ENCODE results near the gene RNF187. TPM values are rescaled to one million over a fixed set of nuclear protein-coding genes. Genes with fewer than 3 reads are reported as not detected.

RNF187 gene
- polyA plus RNA-seq, 1 donor (not counting 4 experiments of a cell fraction or from before 2014, with no cell fraction given): 65.8 TPM

DNA sequence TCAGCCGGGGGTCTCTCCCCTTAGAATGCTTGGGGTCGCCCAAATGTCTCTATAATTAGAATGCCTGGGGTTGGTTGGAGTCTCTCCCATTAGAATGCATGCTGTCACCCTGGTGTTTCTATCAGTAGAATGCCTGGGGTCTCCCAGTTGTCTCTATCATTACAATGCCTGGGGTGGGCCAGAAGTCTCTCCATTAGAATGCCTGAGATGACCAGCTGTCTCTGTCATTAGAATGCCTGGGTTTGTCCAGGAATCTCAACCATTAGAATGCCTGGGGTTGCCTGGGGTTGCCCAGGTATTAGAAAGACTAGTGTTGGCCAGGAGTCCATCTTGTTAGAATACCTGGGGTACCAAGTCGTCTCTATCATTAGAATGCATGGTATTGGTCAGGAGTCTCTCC is 51.6 kb downstream of the RNF187 start:
- Histone ChIP-seq H3K9me1 (ENCODE audit: control insufficient read depth, extremely low read depth, insufficient read depth, low read length) (no peaks in the 10 kb centered on the region), H3K9me3 (ENCODE audit: control insufficient read depth, low read depth, low read length) (no peaks in the 10 kb centered on the region), H2AFZ (ENCODE audit: control insufficient read depth, low read length) (no peak overlapping the region), H3K27ac (ENCODE audit: control insufficient read depth, insufficient read depth, low read length) (no peak overlapping the region), H3K27me3 (ENCODE audit: control insufficient read depth, extremely low read depth, insufficient read depth, low read length) (peaks cover 8% of the 10 kb centered on the region), H3K79me2 (ENCODE audit: control insufficient read depth, insufficient read depth, low read length) (no peaks in the 10 kb centered on the region), H4K20me1 (ENCODE audit: control insufficient read depth, extremely low read depth, insufficient read depth, low read length) (no peaks in the 10 kb centered on the region), H3K4me3 (ENCODE audit: control insufficient read depth in 2 of 3, extremely low read depth in 1 of 3, insufficient read depth in 2 of 3, low read depth in 1 of 3, low read length in 3 of 3) (no peak overlapping the region), H3K9ac (ENCODE audit: control insufficient read depth, extremely low read depth, insufficient read depth, low read length) (no peak overlapping the region), H3K4me1 (ENCODE audit: control insufficient read depth, extremely low read depth, insufficient read depth, low read length) (no peaks in the 10 kb centered on the region), H3K36me3 (ENCODE audit: control insufficient read depth in 2 of 2, extremely low read depth in 1 of 2, insufficient read depth in 2 of 2, low read length in 2 of 2) (no peaks in the 10 kb centered on the region), H3K4me2 (ENCODE audit: control insufficient read depth, extremely low read depth, insufficient read depth, low read depth, low read length) (no peak overlapping the region)
- dilution Hi-C loops (cut with MboI; ENCODE audit: extremely low pct_ligation_motif_present, low sequenced_read_pairs): no loop called here
- TF ChIP-seq EZH2 (IDR thresholded peaks at IDR 0.05; ENCODE audit: low read length): no peak
- TF ChIP-seq, protein P1, sequence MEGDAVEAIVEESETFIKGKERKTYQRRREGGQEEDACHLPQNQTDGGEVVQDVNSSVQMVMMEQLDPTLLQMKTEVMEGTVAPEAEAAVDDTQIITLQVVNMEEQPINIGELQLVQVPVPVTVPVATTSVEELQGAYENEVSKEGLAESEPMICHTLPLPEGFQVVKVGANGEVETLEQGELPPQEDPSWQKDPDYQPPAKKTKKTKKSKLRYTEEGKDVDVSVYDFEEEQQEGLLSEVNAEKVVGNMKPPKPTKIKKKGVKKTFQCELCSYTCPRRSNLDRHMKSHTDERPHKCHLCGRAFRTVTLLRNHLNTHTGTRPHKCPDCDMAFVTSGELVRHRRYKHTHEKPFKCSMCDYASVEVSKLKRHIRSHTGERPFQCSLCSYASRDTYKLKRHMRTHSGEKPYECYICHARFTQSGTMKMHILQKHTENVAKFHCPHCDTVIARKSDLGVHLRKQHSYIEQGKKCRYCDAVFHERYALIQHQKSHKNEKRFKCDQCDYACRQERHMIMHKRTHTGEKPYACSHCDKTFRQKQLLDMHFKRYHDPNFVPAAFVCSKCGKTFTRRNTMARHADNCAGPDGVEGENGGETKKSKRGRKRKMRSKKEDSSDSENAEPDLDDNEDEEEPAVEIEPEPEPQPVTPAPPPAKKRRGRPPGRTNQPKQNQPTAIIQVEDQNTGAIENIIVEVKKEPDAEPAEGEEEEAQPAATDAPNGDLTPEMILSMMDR (optimal IDR thresholded peaks at IDR 0.05 in 1 of 3, IDR thresholded peaks at IDR 0.05 in 1 of 3, conservative IDR thresholded peaks at IDR 0.05 in 1 of 3; ENCODE audit: extremely low read depth in 1 of 3, insufficient read depth in 2 of 3, low read length in 3 of 3): no peak
- DNase-seq (ENCODE audit: low read depth, low spot score) (no peak), FAIRE-seq (no peak)

DNA sequence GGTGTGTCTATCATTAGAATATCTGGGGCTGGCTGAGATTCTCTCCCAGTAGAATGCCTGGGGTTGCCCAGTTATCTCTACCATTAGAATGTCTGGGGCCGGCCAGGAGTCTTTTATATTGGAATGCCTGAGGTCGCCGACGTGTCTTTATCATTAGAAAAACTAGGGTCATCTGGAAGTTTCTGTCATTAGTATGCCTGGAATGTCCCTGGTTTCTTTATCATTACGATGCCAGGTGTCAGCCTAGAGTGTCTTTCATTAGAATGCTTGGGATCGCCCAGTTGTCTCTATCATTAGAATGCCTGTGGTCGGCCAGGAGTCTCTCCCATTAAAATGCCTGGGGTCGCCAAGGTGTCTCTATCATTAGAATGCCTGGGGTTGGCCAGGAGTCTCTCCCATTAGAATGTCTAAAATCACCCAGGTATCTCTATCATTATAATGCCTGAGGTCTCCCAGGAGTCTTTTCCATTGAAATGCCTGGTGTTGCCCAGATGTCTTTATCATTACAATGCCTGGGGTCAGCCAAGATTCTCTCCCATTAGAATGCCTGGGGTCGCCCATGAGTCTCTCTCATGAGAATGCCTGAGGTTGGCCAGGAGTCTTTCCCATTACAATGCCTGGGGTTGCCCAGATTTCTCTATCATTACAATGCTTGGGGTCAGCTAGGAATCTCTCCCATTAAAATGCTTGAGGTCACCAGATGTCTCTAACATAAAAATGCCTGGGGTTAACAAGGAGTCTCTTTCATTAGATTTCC is 53.2 kb downstream of the RNF187 start:
- no peaks in the 10 kb centered on the region for H3K9me3 ChIP-seq (ENCODE audit: control insufficient read depth, low read depth, low read length)
- FAIRE-seq: no peak

More for the DNA sequence above, 53.2 kb downstream of the RNF187 start:
- Histone ChIP-seq H3K4me3 (ENCODE audit: control insufficient read depth in 2 of 3, extremely low read depth in 1 of 3, insufficient read depth in 2 of 3, low read depth in 1 of 3, low read length in 3 of 3) (no peak overlapping the region), H4K20me1 (ENCODE audit: control insufficient read depth, extremely low read depth, insufficient read depth, low read length) (no peaks in the 10 kb centered on the region), H3K27ac (ENCODE audit: control insufficient read depth, insufficient read depth, low read length) (no peak overlapping the region), H3K4me1 (ENCODE audit: control insufficient read depth, extremely low read depth, insufficient read depth, low read length) (peaks cover 7% of the 10 kb centered on the region), H3K36me3 (ENCODE audit: control insufficient read depth in 2 of 2, extremely low read depth in 1 of 2, insufficient read depth in 2 of 2, low read length in 2 of 2) (no peaks in the 10 kb centered on the region), H3K9ac (ENCODE audit: control insufficient read depth, extremely low read depth, insufficient read depth, low read length) (no peak overlapping the region), H3K79me2 (ENCODE audit: control insufficient read depth, insufficient read depth, low read length) (no peaks in the 10 kb centered on the region), H2AFZ (ENCODE audit: control insufficient read depth, low read length) (no peak overlapping the region), H3K27me3 (ENCODE audit: control insufficient read depth, extremely low read depth, insufficient read depth, low read length) (peaks cover 8% of the 10 kb centered on the region), H3K9me1 (ENCODE audit: control insufficient read depth, extremely low read depth, insufficient read depth, low read length) (no peaks in the 10 kb centered on the region), H3K4me2 (ENCODE audit: control insufficient read depth, extremely low read depth, insufficient read depth, low read depth, low read length) (no peak overlapping the region)
- no peak for TF ChIP-seq EZH2 (IDR thresholded peaks at IDR 0.05; ENCODE audit: low read length)
- TF ChIP-seq, protein P1 (optimal IDR thresholded peaks at IDR 0.05 in 1 of 3, IDR thresholded peaks at IDR 0.05 in 1 of 3, conservative IDR thresholded peaks at IDR 0.05 in 1 of 3; ENCODE audit: extremely low read depth in 1 of 3, insufficient read depth in 2 of 3, low read length in 3 of 3): no peak
- no peak for DNase-seq (ENCODE audit: low read depth, low spot score)
- dilution Hi-C loops (cut with MboI; ENCODE audit: extremely low pct_ligation_motif_present, low sequenced_read_pairs): no loop called here
